NCI-H460 (cell line): ENCODE data around the gene TRERF1. TPM values are rescaled to one million over a fixed set of nuclear protein-coding genes. Genes with fewer than 3 reads are reported as not detected.
"Not testable (repeated sequence)": the region's sequence is repeated elsewhere in the genome, so short reads cannot be mapped to it uniquely, and the experiment has no call there.

Source experiments
- DNase-seq: peaks from one replicate; pipeline ENCODE4 v3.0.0-alpha.2; 2016; ENCODE audit warnings: low read depth; ENCODE audit errors: extremely low read depth
- total RNA-seq: library from RNA; depleted of rRNA; stranded (reverse); fragments of >200 nt; shearing (Covaris generic); gene quantifications from 2 replicates; pipeline ENCODE4 v1.2.3, GENCODE V29; 2014

Gene TRERF1
- total RNA-seq, 1 experiment from 2014 or later: 2.1 TPM

DNA sequence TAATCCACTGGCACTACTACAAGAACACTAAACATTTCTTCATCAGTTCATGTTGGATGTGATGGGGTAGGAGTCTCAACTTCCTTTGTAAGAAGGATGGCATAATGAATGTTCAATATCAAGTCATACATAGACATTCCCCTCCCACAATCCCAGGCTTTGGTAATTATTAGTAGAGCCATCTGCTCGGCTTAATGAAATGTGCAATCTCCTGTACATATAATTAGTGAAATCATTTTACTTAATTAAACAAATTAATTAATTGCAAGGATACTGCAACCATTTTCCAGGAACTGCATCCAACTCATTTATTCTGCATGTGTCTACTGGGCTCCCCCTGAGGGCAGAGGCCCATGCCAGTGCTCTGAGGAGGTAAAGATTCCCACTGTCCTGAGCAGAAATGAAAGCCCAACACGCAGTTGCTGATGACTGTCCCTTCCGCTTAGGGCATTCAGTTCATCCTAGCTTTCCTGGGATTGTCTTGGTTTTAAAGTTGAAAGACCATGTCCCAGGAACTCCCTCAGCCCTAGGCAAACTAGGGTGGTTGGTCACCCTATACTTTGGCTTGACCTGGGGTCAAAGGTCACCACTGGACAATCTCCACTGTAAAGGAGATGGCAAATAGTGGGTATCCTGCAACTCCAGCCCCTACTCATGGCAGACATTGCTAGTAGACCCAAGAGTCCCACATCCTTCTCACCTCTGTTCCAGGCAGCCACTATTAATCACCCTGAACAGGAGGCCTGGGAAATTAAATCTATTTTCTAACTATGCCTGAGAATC lies 109.8 kb downstream of the TRERF1 start:
- no peak for DNase-seq

DNA sequence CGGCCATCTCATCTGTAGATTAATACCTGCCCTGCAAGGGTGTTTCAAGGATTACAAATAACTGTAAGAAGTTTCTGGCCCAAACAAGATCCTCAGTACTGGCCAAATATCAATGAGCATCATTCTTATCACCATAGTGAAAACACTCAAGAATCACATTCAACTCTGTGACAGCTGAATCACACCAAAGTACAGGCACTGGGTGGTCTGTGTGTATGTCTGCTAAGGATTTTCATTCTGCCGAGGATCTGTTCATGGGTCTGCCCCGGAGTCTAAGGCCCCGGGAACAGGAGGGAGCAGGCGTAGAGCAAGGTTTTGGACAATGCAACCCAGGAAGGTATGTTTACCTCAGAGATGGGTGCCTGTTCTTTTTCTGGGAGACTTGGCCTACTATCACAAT lies 110.5 kb downstream of the TRERF1 start:
- DNase-seq: no peak

DNA sequence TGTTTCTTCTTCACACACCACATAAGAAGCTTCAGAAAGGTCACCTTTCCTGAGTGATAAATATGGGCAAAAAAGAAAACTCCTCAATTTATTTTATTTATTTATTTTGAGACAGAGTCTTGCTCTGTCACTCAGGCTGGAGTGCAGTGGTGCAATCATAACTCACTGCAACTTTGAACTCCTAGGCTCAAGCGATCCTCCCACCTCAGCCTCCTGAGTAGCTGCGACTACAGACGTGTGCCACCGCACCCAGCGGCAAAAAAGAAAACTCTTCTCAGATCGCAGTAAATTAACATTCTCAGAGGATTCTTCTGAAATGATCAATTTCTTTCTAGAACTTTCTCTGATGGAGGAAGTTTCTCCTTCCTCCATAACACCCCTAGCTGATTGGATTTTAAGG lies 111.2 kb downstream of the TRERF1 start:
- DNase-seq: no peak

DNA sequence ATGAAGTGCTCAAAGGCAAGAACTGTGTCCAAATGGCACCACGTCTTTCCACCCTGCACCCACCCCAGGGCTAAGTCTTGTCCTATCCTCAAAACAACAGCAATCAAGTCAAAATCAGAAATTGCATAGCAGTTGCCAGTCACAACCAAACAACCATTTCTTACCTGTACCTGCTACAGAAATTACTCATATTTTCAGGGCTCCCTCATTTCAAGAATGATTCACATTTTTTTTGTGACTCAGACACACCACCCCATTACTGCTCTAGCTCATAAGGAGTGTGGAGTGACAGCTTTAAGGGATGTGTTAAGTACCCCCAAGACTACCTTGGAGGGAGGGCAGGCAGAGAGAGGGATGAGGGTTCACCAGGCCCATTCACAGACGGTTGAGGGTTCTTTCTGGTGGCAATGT lies 111.7 kb downstream of the TRERF1 start:
- no peak for DNase-seq

DNA sequence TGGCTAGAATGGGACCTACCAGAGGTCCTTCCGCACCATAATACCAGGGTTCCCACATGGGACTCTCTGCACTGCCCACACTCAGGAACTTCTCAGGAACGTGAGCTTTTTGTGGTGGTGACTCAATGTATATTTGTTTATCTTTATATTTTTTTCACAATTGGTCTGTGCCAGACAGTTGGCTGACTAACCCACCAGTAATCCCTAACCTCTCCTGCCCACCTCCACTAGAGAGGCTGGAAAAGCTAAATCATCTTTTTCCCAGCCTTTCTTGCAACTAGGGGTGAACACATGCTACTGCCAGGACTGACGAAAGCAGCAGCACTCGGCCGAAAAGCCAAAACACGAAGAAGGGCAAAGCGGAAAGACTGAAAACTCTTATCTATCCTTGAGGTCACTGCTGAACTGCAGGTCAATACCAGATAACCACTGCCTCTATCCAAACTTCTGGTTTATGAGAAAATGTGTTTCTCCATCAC lies 112.9 kb downstream of the TRERF1 start:
- DNase-seq: peak; percentile 18

DNA sequence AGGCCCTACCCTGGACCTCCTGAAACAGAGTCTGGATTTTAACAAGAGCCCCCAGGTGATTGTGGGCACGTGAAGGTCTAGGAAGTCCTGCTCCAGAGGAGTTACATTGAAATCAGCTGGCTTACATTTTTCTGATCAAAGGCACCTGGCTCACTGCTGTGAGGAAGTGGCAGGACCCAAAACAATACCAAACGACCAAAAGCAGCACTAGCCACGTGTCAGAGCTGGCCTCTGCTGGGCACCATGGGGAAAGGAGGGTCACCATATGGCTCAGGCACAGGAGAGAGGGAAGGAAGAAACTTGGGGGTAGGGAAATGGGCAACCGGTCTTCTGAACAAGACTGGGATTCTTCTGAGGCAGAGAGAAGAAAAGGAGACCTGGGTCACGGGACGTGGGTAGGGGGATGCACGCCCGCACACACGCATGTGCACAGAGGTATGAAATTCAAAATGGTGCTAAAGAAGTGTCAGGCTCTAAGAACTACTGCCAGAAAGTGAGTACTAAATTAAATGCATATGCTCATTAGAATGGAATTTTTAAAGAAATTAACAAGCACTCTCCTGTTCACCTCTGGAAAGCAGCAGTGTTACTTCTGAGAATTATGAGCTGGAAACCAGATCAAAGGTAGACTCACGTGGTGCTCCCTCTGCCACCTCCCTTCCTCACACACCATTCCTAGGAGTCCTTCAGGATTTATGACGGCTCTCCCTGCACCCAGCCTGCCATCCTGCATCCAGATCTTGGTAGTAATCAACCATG lies 113.6 kb downstream of the TRERF1 start:
- no peak for DNase-seq

DNA sequence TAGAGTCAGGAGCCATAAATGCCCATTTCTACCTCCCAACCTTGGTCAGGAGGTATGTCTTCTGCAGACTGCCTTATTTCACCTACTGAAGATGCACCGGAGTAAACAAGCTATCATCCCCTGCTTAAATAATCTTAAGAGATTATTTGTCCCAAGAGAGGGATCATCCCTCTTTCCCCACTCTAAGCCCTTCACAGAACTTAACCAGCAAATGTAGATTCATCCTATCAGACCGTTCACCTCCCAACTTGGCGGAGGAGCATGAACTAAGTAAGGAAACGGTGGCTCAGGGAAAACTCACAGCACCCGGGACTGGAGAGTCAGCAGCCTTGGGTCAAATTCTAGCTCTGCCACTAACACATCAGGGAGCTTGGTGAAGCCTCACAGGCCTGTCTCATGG lies 115.3 kb downstream of the TRERF1 start:
- no peak for DNase-seq

DNA sequence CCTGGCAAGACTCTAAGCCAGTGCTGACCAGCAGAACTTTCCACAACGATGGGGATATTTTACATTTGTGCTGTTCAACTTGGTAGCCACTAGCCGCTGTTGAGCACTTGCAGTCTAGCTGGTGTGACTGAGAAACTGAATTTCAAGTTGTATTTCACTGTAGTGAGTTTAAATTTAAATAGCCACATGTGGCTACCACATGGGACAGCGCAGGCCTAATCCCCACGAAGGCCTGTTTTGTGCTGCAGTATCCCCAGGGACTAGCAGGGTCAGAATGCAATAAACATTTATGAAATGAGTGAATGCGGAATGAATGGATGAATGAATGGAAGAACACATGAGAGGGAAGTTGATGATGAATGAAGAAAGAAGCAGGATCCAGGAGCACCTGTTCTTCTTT lies 115.8 kb downstream of the TRERF1 start:
- DNase-seq: no peak

DNA sequence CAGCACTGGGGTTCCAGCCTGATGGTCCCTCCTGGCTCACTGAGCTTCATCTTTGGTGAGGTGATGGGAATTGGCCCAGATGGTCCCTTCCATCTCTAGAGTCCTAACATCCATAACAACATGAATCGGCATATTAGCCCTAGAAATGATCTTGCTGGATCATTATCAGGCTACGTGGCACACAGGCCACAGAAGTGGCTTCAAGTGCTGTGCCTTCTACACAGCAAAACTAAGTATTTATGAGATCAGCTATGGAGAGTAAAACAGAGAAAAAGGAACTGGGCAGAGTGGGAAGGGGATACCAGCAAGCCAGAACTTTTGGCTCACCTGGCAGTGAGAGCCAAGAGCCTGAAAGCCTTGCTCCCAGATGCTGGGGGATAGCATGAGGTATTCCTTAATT lies 116.9 kb downstream of the TRERF1 start:
- DNase-seq: no peak

DNA sequence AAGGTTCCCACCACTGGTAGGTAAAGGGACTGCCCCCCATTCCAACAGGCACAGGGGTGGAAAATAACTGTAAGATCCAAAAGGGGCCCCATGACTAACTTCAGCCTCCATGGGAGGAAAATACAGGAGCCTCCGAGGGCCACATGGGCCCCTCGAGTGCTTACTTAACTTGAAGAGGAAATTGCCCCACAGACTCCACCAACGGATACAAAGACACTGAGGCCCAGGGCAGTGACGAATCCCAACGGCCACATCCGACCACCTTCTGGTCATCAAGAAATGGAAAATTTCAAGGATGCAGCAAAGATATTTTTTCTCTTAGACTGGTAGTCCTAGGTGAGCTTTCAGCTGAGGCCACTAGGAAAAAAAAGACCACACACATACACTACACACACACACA lies 118.1 kb downstream of the TRERF1 start:
- DNase-seq: no peak

DNA sequence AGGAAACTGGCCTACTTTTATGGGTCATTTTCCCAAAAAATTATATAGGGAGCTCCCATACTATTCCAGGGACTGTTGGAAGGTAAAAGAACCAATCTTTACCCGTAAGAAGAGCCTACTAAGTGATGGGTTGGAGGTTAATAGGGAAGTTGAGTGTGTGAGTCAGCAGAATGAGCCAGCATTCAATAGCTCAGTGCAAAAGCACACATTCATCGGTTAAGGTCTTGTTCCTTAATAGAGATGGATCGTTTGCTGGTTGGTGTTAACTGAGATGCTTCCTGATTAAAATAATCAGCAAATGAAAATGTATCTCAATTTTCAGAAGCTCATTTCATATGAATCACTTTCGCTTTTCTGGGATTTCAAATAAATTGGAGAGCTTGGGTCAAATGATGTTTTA lies 118.8 kb downstream of the TRERF1 start:
- DNase-seq: no peak

DNA sequence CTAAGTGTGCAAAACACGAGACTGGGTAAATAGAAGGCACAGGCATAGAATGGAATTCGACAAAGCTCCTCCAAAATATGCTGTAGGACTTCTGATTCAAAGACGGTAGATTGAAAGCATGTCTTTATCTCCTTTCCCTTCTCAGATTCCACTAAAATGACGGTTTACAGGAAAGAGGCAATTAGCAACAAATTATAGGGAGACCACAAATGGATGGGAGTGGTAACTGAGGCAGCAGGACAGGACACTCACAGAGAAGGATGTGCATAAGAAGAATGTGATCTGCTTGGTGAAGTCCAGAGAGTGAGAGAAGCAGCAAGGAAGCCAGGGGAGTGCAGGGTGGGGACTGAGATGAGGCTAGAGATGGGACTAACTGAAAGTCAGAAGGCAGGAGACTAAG lies 120.7 kb downstream of the TRERF1 start:
- DNase-seq: no peak

DNA sequence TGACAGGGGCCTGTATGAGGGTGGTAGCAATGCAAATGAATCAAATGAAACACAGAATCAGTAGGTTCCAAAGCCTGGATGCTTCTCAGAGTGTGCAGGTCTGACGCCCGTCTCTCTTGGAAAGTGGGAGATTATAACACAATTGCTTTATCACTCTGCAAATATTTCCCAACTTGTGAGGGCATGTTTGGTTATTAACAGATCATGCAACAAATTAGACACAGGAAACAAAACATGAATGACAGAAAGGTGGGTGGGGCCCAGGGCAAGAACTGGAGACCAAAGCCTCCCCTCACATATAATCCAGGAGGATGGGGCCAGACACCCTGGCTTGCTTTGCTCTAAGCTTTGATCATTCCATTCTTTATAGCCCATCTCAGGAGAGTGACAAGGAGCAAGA lies 125.5 kb downstream of the TRERF1 start:
- no peak for DNase-seq

DNA sequence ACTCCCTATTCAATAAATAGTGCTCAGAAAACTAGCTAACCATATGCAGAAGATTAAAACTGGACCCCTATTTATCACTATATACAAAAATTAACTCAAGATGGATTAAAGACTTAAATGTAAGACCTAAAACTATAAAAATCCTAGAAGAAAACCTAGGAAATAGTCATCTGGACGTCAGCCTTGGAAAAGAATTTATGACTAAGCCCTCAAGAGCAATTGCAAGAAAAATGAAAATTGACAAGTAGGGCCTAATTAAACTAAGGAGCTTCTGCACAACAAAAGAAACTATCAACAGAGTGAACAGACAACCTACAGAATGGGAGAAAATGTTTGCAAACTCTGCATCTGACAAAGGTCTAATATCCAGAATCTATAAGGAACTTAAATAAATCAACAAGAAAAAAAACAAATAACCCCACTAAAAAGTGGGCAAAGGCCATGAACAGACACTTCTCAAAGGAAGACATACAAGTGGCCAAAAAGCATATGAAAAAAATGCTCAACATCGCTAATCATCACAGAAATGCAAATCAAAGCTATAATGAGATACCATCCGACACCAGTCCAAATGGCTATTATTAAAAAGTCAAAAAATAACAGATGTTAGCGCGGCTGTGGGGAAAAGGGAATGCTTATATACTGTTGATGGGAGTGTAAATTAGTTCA lies 126.9 kb downstream of the TRERF1 start:
- DNase-seq: not testable (repeated sequence)

DNA sequence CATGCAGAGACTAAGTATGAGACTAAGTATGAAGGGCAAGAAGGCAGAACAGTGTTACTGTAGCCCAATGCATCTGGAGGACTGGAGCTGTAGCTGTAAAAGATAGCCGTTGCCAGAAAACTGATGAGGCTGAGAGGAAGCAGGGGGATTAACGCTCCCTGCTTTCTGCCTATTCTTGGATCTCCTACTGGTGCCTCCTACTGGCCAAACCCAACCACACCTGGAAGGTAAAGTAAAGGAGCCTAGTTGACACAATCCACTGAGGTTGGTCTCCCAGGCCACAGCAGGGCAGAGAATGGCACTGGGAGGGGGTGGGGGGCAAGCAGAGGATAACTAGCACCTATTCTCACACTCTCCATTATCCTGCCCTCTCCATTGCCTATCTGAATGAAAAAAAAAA lies 129.1 kb downstream of the TRERF1 start:
- DNase-seq: no peak

DNA sequence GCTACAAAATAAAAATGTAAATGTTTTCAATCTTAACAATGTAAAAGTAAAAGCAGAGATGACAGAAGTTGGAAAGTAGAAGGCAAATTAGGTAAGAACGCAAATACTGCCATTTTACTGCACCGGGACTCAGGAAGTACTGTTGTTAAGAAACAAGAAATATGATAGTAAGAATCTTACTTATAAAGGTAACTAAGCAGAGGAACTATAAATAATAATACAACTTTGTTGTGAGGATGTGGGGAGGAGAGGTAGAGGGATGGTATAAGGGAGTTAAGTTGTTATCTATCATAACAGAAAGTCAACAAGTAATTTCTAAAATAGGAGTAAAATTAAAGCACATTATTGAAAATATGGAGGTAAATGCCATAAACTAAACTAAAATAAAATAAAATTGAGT lies 129.8 kb downstream of the TRERF1 start:
- DNase-seq: no peak

DNA sequence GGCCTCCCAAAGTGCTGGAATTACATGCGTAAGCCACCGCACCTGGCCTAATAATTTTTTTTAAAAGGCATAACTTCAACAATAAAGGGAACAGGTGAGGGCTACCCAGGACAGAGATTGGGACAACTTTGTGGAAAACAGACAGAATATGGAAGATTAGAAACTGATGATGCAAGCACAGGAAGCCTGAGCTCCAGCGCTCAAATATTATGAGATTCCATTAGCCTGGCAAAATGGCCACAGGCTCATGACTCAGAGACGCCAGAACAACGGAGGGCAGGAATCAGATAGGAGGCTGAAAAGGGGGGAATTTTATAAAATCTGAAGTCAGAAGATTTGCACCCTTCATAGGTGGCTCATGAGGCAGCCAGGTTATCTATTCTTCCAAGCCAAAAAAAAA lies 131.0 kb downstream of the TRERF1 start:
- no peak for DNase-seq

DNA sequence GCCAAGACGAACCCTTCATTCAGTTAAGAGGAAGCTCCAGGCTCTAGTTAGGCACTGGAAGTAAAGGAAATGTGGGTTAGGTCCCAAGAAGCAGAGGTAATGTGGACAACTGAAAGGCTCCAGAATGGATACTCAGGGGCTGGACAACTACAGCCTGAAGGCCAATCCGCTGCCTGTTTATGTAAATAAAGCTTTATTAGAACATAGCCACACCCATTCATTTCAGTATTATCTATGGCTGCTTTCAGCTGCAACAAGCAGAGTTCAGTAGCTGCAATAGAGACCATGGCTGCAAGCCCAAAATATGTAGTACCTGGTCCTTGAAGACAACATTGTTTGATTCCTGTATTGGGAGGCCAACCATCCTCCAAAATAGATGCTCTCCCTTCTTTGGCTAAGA lies 133.2 kb downstream of the TRERF1 start:
- no peak for DNase-seq

DNA sequence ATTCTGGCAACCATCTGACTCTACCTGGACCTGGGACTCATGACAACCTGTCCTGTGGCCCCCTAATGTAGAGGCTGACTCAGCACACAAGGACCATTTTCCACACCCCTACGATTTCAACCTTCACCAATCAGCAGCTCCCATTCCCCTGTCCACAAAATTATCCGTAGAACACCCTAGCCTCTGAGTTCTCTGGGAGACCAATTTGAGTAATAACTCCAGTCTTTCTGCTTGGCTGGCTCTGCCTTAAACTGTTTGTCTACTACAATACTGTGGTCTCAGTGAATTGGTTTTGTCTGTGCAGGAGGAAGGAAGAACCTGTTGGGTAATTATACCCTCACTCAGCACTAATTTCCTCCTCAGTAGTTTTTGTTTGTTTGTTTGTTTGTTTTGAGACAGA lies 134.7 kb downstream of the TRERF1 start:
- DNase-seq: no peak

DNA sequence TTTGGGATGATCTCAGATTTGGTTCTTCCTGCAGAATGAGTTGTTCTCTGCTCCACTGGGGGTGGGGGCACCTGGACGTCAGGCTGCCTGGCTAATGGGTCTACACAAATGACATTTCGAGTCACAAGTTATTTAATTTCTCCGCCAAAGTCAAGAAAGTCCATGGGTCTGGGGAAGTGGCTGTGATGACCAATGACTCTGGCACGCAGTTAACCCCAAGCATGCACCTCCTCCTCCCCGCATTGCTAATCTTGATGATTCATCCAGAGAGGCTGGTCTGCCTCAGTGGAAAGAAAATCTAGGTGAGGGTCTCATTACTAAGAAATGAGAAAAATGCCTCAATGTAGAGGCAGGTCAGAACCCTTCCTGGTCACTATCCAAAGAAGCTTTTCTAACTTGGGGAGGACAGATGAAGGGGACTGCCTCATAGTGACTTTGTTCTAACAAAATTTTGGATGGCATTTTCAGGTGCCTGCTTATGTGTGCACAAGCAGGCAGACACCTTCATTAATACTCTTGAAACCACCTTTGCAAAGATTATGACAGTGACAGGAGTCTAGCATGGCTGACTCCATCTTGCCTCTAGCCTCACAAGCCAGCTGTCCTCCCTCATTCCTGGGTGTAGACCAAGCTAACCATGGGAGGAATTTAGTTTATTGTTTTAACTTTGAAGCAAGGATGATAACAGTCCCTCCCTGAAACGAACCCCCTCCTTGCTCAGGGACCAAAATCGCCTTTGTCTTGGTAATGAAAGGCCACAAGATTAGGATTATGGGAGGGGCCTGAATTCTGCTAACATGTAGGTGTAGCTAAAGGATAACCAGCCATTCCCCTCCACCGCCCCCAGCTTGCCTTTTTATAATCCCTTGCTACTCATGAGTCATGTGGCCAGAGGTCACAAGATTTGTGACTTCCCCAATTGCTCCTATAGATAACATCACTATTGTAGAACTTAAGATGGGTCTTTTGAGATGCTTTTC lies 135.4 kb downstream of the TRERF1 start:
- DNase-seq: peak; percentile 44
